SK-N-SH treated with all-trans-retinoic acid at 6 μM for 48 hours (cell line): ENCODE measurements around the gene TRAIP.

Experiments
- ATAC-seq: fragments of 200-7000 bp; cut with Tn5 transposase; 3 replicates; pipeline ENCODE4 v1.9.1; 2020; ENCODE audit warnings: mild to moderate bottlenecking, moderate library complexity
- ARNTL ChIP-seq: fragments of 450-650 bp; formaldehyde crosslinking; IDR thresholded peaks from 2 replicates; pipeline ENCODE4 v1.5.0; 2020; ENCODE audit warnings: low read depth, mild to moderate bottlenecking, moderate library complexity, borderline replicate concordance
- CSDC2 ChIP-seq: fragments of 250-450 bp; sonication (Bioruptor Pico); IDR thresholded peaks from 2 replicates; pipeline ENCODE4 v1.5.0; 2020; ENCODE audit warnings: mild to moderate bottlenecking, moderate library complexity
- ESRRG ChIP-seq: fragments of 250-450 bp; sonication (Bioruptor Pico); IDR thresholded peaks from 2 replicates; pipeline ENCODE4 v1.6.1; 2021; ENCODE audit warnings: mild to moderate bottlenecking
- GLIS3 ChIP-seq: fragments of 250-450 bp; sonication (Bioruptor Pico); IDR thresholded peaks from 2 replicates; pipeline ENCODE4 v1.5.0; 2020; ENCODE audit warnings: mild to moderate bottlenecking, moderate library complexity
- ISL1 ChIP-seq: fragments of 250-450 bp; sonication (Bioruptor Pico); IDR thresholded peaks from 2 replicates; pipeline ENCODE4 v2.1.2; 2022; ENCODE audit warnings: mild to moderate bottlenecking, moderate library complexity
- OSR1 ChIP-seq: fragments of 250-450 bp; sonication (Bioruptor Pico); IDR thresholded peaks from 2 replicates; pipeline ENCODE4 v1.8.0; 2022; ENCODE audit warnings: moderate library complexity, mild to moderate bottlenecking, inconsistent platforms
- PPARA ChIP-seq: fragments of 250-450 bp; sonication (Bioruptor Pico); IDR thresholded peaks from 2 replicates; pipeline ENCODE4 v1.5.0; 2020; ENCODE audit warnings: mild to moderate bottlenecking, borderline replicate concordance
- RARB ChIP-seq: fragments of 250-450 bp; sonication (Bioruptor Pico); IDR thresholded peaks from 2 replicates; pipeline ENCODE4 v1.8.0; 2021; ENCODE audit warnings: mild to moderate bottlenecking, moderate library complexity
- SNAI2 ChIP-seq: fragments of 250-450 bp; sonication (Bioruptor Pico); IDR thresholded peaks from 2 replicates; pipeline ENCODE4 v1.5.0; 2020; ENCODE audit warnings: mild to moderate bottlenecking, moderate library complexity
- TCF4 ChIP-seq: fragments of 250-450 bp; sonication (Bioruptor Pico); IDR thresholded peaks from 2 replicates; pipeline ENCODE4 v1.8.0; 2021; ENCODE audit warnings: mild to moderate bottlenecking, moderate library complexity, borderline replicate concordance
- TOX ChIP-seq: fragments of 250-450 bp; sonication (Bioruptor Pico); IDR thresholded peaks from 2 replicates; pipeline ENCODE4 v1.8.0; 2021; ENCODE audit warnings: mild to moderate bottlenecking, moderate library complexity, borderline replicate concordance
- ZC3H10 ChIP-seq: fragments of 250-450 bp; sonication (Bioruptor Pico); IDR thresholded peaks from 2 replicates; pipeline ENCODE4 v1.5.1; 2021; ENCODE audit warnings: mild to moderate bottlenecking, moderate library complexity
- ZFP3 ChIP-seq: fragments of 250-450 bp; sonication (Bioruptor Pico); IDR thresholded peaks from 2 replicates; pipeline ENCODE4 v1.5.0; 2020; ENCODE audit warnings: mild to moderate bottlenecking, moderate library complexity
- ZFP30 ChIP-seq: fragments of 450-650 bp; formaldehyde crosslinking; IDR thresholded peaks from 2 replicates; pipeline ENCODE4 v1.5.0; 2022; ENCODE audit warnings: mild to moderate bottlenecking, moderate library complexity
- ZNF565 ChIP-seq: fragments of 450-650 bp; formaldehyde crosslinking; conservative IDR thresholded peaks from 2 replicates; pipeline ENCODE4 v1.5.0; 2020; ENCODE audit warnings: low read depth, mild to moderate bottlenecking, moderate library complexity
- ZNF70 ChIP-seq: fragments of 450-650 bp; formaldehyde crosslinking; IDR thresholded peaks from 2 replicates; pipeline ENCODE4 v1.5.0; 2020; ENCODE audit warnings: mild to moderate bottlenecking, moderate library complexity
- ZNF8 ChIP-seq: fragments of 450-650 bp; formaldehyde crosslinking; IDR thresholded peaks from 2 replicates; pipeline ENCODE4 v1.5.0; 2020; ENCODE audit warnings: mild to moderate bottlenecking, moderate library complexity
- TF ChIP-seq, protein P1 (sequence below): fragments of 250-450 bp; sonication (Bioruptor Pico); IDR thresholded peaks from 2 replicates; pipeline ENCODE4 v1.8.0; 2021; ENCODE audit warnings: low read depth, mild to moderate bottlenecking, moderate library complexity, borderline replicate concordance
- TF ChIP-seq, protein P2 (sequence below): fragments of 250-450 bp; sonication (Bioruptor Pico); IDR thresholded peaks from 2 replicates; pipeline ENCODE4 v1.5.0; 2020; ENCODE audit warnings: mild to moderate bottlenecking, moderate library complexity
- TF ChIP-seq, protein P3 (sequence below): fragments of 250-450 bp; sonication (Bioruptor Pico); IDR thresholded peaks from 2 replicates; pipeline ENCODE4 v1.5.1; 2021; ENCODE audit warnings: mild to moderate bottlenecking, moderate library complexity
- TF ChIP-seq, protein P4 (sequence below): fragments of 250-450 bp; sonication (Bioruptor Pico); IDR thresholded peaks from 2 replicates; pipeline ENCODE4 v1.5.1; 2020; ENCODE audit warnings: low read depth, mild to moderate bottlenecking, moderate library complexity
- TF ChIP-seq, protein P5 (sequence below): fragments of 250-450 bp; sonication (Bioruptor Pico); IDR thresholded peaks from 2 replicates; pipeline ENCODE4 v1.8.0; 2020; ENCODE audit warnings: mild to moderate bottlenecking, moderate library complexity, borderline replicate concordance

Gene TRAIP

DNA sequence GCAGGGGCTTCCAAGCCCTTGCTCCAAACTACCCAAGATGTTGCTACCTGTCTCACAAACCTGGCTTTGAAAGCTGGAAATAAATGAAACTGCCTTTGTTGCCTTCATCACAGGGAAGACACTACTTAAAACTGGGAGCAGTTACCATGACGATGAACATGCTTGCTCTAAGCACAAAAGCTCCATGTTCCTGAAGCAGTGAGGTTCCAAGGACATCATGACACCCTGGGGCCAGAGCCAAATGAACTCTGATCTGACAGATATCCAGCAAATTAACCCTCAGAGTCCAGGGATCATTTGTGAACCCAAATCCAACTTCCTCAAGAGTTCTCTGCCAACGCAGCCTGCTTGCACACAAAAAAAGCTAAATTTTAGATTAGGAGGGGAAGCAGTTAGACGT lies 10.7 kb downstream of the TRAIP start:
- TF ChIP-seq ZFP3 (CRISPR knock-in tag), result no peak
- no peak for TF ChIP-seq ZNF8 (CRISPR knock-in tag)
- no peak for TF ChIP-seq OSR1 (CRISPR knock-in tag)
- no peak for TF ChIP-seq ZFP30 (CRISPR knock-in tag)
- TF ChIP-seq TCF4 (CRISPR knock-in tag), result no peak
- TF ChIP-seq CSDC2 (CRISPR knock-in tag), result no peak
- ATAC-seq, result no peak

DNA sequence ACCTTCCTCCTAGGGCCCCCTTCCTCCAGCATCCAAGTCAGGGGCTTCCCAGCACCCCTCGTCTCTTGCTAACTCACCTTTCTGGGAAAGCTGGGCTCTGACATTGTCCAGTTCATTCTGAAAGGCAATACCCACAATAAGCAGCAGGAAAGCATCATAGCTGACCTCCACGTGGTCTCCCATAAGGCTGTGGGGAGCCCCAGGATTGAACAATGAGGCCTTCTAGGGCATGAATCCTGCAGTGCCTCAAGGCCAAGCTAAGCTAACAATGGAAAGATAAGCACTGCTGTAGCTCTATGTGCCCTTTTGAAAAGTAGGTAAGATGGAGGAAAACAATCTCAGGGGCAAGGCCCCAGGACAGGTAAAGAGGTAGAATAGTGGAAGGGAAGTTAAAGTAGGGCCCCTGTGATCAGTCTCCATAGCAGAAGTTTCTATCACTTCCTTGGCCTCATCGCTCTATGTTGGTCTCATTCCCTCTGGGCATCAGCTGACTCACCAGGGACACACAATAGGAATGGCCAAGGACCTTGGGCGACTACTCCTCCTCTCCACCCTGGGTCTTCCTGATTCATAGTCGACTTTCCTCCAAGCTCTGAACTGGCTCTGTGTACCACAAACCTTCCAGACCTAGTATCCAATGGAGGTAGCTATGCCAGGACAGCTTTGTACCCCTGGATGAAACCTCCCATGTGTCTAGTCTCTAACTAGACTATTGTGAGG lies 11.7 kb downstream of the TRAIP start:
- TF ChIP-seq ISL1 (no peak), GLIS3 (CRISPR knock-in tag) (no peak), ZFP30 (CRISPR knock-in tag) (no peak), PPARA (CRISPR knock-in tag) (no peak), ZC3H10 (CRISPR knock-in tag) (no peak), TOX (no peak), ZNF70 (CRISPR knock-in tag) (no peak), ZNF8 (CRISPR knock-in tag) (no peak), ESRRG (no peak), ZNF565 (CRISPR knock-in tag) (no peak), TCF4 (CRISPR knock-in tag) (no peak), ZFP3 (CRISPR knock-in tag) (no peak), SNAI2 (CRISPR knock-in tag) (no peak), RARB (CRISPR knock-in tag) (no peak), ARNTL (CRISPR knock-in tag) (no peak)
- TF ChIP-seq, protein P1, sequence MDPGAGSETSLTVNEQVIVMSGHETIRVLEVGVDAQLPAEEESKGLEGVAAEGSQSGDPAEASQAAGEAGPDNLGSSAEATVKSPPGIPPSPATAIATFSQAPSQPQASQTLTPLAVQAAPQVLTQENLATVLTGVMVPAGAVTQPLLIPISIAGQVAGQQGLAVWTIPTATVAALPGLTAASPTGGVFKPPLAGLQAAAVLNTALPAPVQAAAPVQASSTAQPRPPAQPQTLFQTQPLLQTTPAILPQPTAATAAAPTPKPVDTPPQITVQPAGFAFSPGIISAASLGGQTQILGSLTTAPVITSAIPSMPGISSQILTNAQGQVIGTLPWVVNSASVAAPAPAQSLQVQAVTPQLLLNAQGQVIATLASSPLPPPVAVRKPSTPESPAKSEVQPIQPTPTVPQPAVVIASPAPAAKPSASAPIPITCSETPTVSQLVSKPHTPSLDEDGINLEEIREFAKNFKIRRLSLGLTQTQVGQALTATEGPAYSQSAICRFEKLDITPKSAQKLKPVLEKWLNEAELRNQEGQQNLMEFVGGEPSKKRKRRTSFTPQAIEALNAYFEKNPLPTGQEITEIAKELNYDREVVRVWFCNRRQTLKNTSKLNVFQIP (CRISPR knock-in tag), result no peak
- TF ChIP-seq, protein P2, sequence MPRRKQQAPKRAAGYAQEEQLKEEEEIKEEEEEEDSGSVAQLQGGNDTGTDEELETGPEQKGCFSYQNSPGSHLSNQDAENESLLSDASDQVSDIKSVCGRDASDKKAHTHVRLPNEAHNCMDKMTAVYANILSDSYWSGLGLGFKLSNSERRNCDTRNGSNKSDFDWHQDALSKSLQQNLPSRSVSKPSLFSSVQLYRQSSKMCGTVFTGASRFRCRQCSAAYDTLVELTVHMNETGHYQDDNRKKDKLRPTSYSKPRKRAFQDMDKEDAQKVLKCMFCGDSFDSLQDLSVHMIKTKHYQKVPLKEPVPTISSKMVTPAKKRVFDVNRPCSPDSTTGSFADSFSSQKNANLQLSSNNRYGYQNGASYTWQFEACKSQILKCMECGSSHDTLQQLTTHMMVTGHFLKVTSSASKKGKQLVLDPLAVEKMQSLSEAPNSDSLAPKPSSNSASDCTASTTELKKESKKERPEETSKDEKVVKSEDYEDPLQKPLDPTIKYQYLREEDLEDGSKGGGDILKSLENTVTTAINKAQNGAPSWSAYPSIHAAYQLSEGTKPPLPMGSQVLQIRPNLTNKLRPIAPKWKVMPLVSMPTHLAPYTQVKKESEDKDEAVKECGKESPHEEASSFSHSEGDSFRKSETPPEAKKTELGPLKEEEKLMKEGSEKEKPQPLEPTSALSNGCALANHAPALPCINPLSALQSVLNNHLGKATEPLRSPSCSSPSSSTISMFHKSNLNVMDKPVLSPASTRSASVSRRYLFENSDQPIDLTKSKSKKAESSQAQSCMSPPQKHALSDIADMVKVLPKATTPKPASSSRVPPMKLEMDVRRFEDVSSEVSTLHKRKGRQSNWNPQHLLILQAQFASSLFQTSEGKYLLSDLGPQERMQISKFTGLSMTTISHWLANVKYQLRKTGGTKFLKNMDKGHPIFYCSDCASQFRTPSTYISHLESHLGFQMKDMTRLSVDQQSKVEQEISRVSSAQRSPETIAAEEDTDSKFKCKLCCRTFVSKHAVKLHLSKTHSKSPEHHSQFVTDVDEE (CRISPR knock-in tag), result no peak
- TF ChIP-seq, protein P3, sequence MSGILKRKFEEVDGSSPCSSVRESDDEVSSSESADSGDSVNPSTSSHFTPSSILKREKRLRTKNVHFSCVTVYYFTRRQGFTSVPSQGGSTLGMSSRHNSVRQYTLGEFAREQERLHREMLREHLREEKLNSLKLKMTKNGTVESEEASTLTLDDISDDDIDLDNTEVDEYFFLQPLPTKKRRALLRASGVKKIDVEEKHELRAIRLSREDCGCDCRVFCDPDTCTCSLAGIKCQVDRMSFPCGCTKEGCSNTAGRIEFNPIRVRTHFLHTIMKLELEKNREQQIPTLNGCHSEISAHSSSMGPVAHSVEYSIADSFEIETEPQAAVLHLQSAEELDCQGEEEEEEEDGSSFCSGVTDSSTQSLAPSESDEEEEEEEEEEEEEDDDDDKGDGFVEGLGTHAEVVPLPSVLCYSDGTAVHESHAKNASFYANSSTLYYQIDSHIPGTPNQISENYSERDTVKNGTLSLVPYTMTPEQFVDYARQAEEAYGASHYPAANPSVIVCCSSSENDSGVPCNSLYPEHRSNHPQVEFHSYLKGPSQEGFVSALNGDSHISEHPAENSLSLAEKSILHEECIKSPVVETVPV (CRISPR knock-in tag), result no peak
- TF ChIP-seq, protein P4, sequence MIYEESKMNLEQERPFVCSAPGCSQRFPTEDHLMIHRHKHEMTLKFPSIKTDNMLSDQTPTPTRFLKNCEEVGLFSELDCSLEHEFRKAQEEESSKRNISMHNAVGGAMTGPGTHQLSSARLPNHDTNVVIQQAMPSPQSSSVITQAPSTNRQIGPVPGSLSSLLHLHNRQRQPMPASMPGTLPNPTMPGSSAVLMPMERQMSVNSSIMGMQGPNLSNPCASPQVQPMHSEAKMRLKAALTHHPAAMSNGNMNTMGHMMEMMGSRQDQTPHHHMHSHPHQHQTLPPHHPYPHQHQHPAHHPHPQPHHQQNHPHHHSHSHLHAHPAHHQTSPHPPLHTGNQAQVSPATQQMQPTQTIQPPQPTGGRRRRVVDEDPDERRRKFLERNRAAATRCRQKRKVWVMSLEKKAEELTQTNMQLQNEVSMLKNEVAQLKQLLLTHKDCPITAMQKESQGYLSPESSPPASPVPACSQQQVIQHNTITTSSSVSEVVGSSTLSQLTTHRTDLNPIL (CRISPR knock-in tag), result no peak
- no peak for ATAC-seq

DNA sequence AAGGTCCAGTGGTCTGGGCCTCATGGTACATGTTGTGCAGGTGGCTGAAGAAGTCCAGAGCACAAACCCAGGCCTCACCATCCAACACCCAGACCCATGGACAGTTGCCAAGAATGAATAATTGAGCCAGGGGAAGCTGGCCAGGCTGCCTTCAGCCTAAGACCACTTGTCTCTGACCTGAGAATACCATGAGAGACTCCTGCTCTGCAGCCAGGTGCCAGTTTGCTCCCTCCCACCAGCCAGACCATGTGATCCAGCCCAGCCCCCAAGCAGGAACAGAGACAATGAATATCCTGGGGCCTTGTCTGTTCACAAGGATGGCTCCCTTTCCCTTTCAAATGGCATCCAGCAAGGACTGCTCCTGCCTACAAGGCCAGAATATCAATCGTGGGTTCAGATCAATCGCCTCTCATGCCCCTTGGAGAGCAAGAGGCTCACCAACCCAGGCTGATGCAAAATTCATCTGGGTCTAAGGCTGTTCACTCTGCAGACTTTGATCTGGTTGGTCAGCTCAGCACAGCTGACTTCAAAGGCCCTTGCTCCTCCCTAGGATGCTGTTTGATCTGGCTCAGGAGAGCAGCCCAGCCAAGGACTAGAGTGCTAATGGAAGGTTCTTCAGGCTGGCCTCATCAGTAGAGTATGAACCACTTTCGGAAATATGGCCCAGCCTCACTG lies 13.4 kb downstream of the TRAIP start:
- no peak for ATAC-seq
- TF ChIP-seq ZFP3 (CRISPR knock-in tag) (no peak), ZNF8 (CRISPR knock-in tag) (no peak)
- TF ChIP-seq, protein P2 (CRISPR knock-in tag), result no peak
- TF ChIP-seq, protein P5, sequence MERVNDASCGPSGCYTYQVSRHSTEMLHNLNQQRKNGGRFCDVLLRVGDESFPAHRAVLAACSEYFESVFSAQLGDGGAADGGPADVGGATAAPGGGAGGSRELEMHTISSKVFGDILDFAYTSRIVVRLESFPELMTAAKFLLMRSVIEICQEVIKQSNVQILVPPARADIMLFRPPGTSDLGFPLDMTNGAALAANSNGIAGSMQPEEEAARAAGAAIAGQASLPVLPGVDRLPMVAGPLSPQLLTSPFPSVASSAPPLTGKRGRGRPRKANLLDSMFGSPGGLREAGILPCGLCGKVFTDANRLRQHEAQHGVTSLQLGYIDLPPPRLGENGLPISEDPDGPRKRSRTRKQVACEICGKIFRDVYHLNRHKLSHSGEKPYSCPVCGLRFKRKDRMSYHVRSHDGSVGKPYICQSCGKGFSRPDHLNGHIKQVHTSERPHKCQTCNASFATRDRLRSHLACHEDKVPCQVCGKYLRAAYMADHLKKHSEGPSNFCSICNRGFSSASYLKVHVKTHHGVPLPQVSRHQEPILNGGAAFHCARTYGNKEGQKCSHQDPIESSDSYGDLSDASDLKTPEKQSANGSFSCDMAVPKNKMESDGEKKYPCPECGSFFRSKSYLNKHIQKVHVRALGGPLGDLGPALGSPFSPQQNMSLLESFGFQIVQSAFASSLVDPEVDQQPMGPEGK (CRISPR knock-in tag), result no peak
